Stimulated activated CD4-positive, alpha-beta T cell treated with anti-CD3 and anti-CD28 coated beads, TNF-alpha, amount 100 ng/mL, for 1 hour (primary cell): ENCODE data around the gene GPC1.
"Not testable (repeated sequence)": the region's sequence is repeated elsewhere in the genome, so short reads cannot be mapped to it uniquely, and the experiment has no call there.

Source experiments
- DNase-seq, 3 donors: peaks; one replicate each; pipeline ENCODE4 v3.0.0-alpha.2; 2020; ENCODE audit warnings: low read depth in 3 of 3, low spot score in 1 of 3

GPC1 gene

GRCh38 chr2:240494194-240494793 lies 58.8 kb downstream of the GPC1 start:
- DNase-seq, result no peak

DNA sequence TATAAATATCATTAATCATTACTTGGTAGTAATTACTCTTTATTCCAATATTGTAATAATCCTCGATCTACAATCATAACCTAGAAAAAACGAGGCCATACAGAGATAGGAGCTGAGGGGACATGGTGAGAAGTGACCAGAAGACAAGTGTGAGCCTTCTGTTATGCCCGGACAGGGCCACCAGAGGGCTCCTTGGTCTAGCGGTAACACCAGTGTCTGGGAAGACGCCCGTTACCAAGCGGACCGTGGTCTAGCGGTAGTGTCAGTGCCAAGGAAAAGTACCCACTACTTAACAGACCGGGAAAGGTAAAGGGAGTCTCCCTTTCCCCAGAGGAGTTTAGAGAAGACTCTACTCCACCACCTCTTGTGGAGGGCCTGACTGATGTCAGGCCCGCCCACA lies 59.5 kb downstream of the GPC1 start:
- not testable (repeated sequence) for DNase-seq

- not testable (repeated sequence) for DNase-seq
Observed at GRCh38 chr2:240497082-240497481, 61.6 kb downstream of the GPC1 start.

- no peak for DNase-seq
Observed at GRCh38 chr2:240498171-240498957, 62.9 kb downstream of the GPC1 start.

GRCh38 chr2:240498958-240499260 lies 63.4 kb downstream of the GPC1 start:
- no peak for DNase-seq

- DNase-seq, result no peak
Observed at GRCh38 chr2:240499309-240500301, 64.1 kb downstream of the GPC1 start.

DNA sequence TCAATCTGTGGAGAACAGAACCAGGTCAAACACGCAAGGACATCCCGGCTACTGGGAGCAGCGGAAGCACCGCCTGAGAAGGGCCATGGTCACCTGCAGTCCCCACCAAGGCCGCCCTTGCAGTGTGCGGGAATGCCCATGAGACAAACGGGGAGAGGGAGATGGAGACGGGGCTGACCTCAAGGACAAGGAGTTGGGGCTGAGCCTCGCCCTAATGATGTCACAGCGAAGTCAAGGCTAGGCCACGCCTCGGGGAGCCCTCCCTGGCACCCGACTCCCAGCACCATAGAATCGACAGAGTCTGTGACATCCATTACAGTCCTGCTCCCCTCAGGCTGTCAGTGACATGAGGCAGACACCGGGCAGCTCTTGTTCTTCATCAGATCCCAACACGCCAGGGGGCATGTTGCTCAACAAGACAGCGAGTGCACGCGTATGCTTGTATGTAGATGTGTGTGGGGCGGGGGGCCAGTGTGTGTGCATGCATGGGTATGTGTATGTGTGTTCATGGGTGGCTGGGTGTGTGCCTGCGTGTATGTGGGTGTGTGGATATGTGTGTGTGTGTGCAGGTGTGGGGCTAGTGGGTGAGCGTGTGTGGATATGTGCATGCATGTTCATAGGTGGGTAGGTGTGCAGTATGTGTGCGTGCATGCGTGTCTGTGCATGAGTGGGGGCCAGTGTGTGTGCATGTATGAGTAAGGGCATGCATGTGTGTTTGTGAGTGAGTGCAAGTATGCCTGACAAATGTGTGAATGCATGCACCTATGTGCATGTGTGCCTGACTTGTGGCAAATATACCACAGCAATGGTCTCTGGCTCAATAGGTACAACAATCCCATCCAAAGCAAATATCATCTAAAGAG lies 65.3 kb downstream of the GPC1 start:
- DNase-seq, result no peak

DNA sequence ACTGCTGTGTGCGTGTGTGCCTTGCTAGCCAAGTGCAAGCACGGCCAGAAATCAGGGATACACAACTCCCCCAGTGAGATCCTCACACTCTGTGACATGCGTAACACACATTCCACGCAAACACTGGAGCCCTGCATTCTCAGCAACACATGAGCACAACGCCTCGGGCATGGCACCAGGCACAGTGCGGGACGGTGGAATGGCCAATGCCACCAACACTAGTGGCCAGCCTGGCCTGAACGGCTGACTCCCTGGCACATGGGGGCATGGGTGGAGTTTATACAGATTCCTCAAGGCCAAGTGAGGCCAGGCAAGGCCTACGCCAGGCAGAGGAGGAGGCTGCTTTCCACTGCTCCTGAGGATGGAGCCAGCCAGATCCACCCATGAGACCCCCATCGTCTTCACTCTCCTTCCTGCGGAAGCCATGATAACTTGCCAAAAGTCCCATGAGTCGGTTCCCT lies 66.1 kb downstream of the GPC1 start:
- DNase-seq, result no peak

- no peak for DNase-seq
Observed at GRCh38 chr2:240502059-240502429, 66.6 kb downstream of the GPC1 start.

DNA sequence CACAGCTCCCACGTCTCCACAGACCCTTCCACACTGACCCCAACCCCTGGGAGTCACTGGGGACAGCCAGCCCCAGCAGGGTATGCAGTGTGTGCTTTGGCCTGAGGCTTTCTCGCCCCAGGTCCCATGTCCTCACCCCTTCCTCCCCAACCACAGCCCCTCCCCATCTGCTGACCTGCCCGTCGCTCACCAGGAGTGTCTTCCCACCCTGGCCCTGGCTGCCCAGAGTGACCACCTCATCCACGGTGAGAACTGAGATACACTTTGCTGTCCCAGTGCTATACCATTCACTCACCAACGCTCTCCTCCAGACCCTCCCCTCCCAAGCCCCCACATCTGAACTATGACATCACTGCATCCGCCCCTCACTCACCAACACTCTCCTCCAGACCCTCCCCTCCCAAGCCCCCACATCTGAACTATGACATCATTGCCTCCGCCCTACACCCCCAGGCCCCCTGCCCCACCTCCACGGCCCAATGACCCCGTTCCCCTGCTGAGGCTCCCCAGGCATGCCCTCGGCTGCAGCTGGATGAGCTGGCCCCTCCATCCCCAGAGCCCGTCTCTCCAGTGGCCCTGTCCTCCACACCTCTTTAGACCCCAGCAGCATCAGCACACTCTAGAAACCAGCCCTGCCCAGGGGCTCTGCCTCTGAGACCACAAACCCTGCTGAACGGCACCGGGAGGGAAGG lies 67.1 kb downstream of the GPC1 start:
- no peak for DNase-seq

GRCh38 chr2:240503375-240503774 lies 67.9 kb downstream of the GPC1 start:
- DNase-seq, result no peak

DNA sequence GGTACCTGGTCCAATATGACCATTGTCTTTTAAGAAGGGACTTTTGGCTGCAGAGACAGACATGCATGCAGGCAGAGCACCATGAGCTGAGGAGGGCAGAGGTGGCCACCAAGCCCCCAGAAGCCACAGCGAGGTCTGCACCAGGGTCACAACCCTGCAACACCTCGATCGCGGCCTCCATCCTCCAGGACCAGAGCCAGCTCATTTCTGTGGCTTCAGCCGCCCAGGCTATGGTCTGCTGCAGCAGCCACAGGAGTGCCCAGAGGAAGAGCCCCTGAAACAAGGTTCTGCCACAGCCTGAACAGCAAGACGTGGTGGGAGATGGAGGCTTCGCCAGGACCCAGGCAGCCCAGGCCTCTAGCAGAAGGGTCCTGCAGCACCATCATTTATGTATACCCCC lies 68.4 kb downstream of the GPC1 start:
- DNase-seq, result no peak

DNA sequence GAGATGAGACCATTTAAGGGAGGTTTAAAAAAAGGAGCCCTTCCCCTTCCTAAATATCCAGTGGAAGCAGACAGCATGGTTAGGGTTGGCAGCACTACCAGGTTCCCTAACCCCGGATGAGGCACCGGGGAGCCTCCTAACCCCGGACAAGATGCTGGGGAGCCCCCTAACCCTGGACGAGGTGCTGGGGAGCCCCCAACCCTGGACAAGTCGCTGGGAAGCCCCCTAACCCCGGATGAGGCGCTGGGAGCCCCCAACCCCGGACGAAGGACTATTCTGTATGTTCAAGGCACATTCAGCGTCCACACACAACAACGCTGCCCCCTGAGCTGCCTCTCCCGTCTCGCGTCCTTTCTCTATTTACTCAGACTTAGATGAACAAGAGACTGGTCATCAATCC lies 70.4 kb downstream of the GPC1 start:
- no peak for DNase-seq

DNA sequence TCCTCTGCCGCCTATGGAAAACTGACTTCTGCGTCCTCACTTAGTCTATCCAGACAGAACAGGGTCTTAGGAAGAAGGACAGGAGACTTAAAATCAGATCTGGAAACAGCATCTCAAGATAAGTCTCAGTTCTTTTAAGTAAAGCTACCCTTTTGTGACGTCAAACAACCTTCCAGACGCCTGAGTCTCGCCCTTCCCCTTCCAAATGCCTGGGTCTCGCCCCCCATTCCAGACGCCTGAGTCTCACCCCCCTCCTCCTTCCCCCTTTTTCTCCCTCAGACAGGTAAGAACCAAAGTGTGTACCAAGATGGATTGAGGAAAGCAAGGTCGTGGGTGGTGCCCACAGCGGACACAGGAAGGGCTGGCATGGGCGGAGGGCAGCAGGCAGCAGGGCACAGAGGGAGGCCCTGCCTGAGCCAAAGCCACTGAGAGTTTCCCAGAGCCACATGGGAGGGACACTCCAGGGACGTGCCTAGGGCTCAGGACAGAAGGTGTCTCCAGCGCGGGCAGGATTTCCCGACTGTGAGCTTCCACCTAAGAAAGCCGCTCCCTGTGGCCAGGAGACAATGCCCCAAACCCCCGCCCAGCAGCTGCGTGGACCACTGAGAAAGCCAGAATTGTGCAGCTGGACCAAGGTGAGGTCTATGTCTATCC lies 71.1 kb downstream of the GPC1 start:
- no peak for DNase-seq

DNA sequence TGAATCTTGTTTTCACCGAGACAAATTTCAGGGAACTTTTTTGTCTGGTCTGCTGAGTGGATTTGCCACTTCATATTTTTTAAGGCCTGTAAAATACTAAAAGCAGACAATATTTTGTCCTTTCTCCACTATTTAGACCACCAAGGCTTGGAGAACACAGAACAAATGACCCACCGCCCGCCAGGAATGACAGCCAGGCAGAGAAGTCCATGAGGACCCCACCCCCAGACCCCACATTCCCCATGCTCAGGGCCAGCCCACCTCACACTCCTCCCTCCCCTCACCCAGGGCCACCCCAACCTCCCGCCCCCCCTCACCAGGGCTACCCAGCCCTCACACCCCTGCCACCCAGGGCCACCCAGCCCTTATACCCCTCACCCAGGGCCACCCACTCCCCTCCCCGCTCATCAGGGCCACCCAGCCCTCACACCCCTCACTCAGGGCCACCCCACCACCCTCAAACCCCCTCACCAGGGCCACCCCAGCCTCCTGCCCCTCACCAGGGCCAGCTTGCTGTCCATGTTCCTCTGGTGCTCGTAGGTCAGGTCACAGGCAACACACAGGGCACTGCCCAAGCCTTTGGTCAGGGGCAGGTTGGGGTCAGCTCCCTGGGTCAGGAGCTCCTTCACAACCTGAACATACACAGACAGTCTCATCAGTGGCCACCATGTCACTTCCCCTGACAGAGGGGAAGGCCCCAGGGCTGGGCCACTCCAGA lies 71.8 kb downstream of the GPC1 start:
- DNase-seq, result no peak

GRCh38 chr2:240507778-240508251 lies 72.4 kb downstream of the GPC1 start:
- no peak for DNase-seq

DNA sequence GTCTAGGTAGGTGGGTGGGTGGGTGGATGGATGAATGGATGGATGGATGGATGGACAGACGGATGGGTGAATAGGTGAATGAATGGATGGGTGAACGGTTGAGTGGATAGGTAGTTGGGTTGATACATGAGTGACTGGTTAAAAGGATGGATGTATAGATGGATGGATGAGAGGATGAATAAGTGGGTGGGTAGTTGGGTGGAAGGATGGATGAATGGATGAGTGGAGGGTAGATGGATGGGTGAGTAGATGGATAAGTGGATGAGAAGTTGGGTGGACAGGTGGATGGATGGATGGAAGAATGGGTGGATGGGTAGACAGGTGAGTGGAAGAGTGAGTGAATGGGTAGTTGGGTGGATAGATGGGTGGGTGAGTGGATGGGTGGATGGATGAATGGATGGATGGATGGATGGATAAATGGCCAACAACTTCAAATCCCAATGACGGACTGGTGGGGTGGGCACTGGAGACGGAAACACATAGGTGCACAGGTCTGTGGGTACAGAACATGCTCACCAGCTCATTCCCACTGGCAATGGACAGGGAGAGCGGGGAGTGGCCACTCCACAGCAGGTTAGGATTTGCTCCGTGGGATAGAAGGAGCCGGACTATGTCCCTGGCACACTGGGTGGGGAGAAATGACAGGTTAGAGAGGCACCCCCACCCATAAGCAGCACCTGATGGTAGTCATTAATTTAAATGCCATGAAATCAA lies 73.5 kb downstream of the GPC1 start:
- no peak for DNase-seq
